AG09319 (cell line): ENCODE data around the gene DUOXA1.

Source experiments
- DNase-seq: peaks from one replicate; pipeline ENCODE4 v3.0.0-alpha.2; 2010; ENCODE audit warnings: low read depth; ENCODE audit errors: extremely low read depth
- CTCF ChIP-seq: IDR thresholded peaks from 2 replicates; pipeline ENCODE4 v1.5.1; 2011; ENCODE audit warnings: low read depth, mild to moderate bottlenecking, inconsistent platforms, low read length, moderate library complexity

Gene DUOXA1

GRCh38 chr15:45146405-45146804 is 16.7 kb upstream of the DUOXA1 start:
- DNase-seq, result no peak
- TF ChIP-seq CTCF, result no peak

GRCh38 chr15:45144775-45145174 is 15.1 kb upstream of the DUOXA1 start:
- no peak for DNase-seq
- no peak for TF ChIP-seq CTCF

- no peak for TF ChIP-seq CTCF
- DNase-seq, result no peak
Measured at GRCh38 chr15:45143946-45144345, 14.3 kb upstream of the DUOXA1 start.

GRCh38 chr15:45143056-45143455 is 13.4 kb upstream of the DUOXA1 start:
- DNase-seq, result no peak
- TF ChIP-seq CTCF, result no peak

- no peak for DNase-seq
- no peak for TF ChIP-seq CTCF
Measured at GRCh38 chr15:45141386-45141785, 11.7 kb upstream of the DUOXA1 start.

GRCh38 chr15:45140557-45141250 is 11.0 kb upstream of the DUOXA1 start:
- DNase-seq, result no peak
- TF ChIP-seq CTCF, result no peak

GRCh38 chr15:45139770-45140169 is 10.1 kb upstream of the DUOXA1 start:
- no peak for DNase-seq
- no peak for TF ChIP-seq CTCF
